B cell (primary cell): ENCODE results near the gene RAP1A. TPM values are rescaled to one million over a fixed set of nuclear protein-coding genes. Genes with fewer than 3 reads are reported as not detected.

Source experiments
- ATAC-seq: fragments of 200-7000 bp; cut with Tn5 transposase; one replicate; pipeline ENCODE4 v1.10.0; 2021; ENCODE audit warnings: low read depth, mild to moderate bottlenecking, moderate number of reproducible peaks, moderate library complexity
- CTCF ChIA-PET: fragments of 350-600 bp; sonication (Branson Sonifier 250); formaldehyde crosslinking; loops from one replicate; lab custom pipeline; 2021; ENCODE audit warnings: antibody characterized with exemption, inconsistent platforms; lab: Charles Lee
- POLR2A ChIA-PET: fragments of 350-600 bp; sonication (Branson Sonifier 250); formaldehyde crosslinking; loops from one replicate; lab custom pipeline; 2021; ENCODE audit warnings: antibody characterized with exemption; lab: Charles Lee
- DNase-seq: peaks from one replicate; pipeline ENCODE4 v3.0.0; 2013
- H2AFZ ChIP-seq: 2 replicates; pipeline ENCODE4 v1.6.1; 2012; ENCODE audit warnings: mild to moderate bottlenecking, low read depth, low read length; ENCODE audit not compliant: insufficient read depth, poor library complexity, severe bottlenecking
- H3K27ac ChIP-seq, 2 donors: 1 replicate in 1 of 2; 2 replicates in 1 of 2; pipeline ENCODE4 v1.5.1; 2012 to 2013; ENCODE audit warnings: low read length in 2 of 2, mild to moderate bottlenecking in 2 of 2, moderate library complexity in 1 of 2
- H3K27me3 ChIP-seq, 4 experiments: fragments of 200-600 bp in 1 of 4; sonication (generic) in 1 of 4; replicated peaks in 1 of 4; 1 replicate in 2 of 4; 2 replicates in 2 of 4; pipeline versions ENCODE4 v1.6.1 to v1.7.0; 2013 to 2016; ENCODE audit warnings: low read length in 3 of 4, mild to moderate bottlenecking in 2 of 4, mixed read lengths in 1 of 4, moderate library complexity in 1 of 4; ENCODE audit not compliant: insufficient read depth in 4 of 4, control insufficient read depth in 3 of 4; ENCODE audit errors: control extremely low read depth in 1 of 4
- H3K36me3 ChIP-seq, 2 experiments: replicated peaks in 1 of 2; 1 replicate in 1 of 2; 2 replicates in 1 of 2; pipeline versions ENCODE4 v1.6.1 to v1.7.1; 2013; ENCODE audit warnings: low read length in 1 of 2; ENCODE audit not compliant: insufficient read depth in 2 of 2, control insufficient read depth in 1 of 2; ENCODE audit errors: control extremely low read depth in 1 of 2, extremely low read depth in 1 of 2
- H3K4me1 ChIP-seq, 2 donors: fragments of 200-600 bp in 1 of 2; sonication (generic) in 1 of 2; 1 replicate in 1 of 2; 2 replicates in 1 of 2; pipeline versions ENCODE4 v1.5.1 to v1.6.1; 2013 to 2017; ENCODE audit warnings: low read length in 2 of 2; ENCODE audit not compliant: control insufficient read depth in 2 of 2, insufficient read depth in 2 of 2
- H3K4me2 ChIP-seq: replicated peaks from 2 replicates; pipeline ENCODE3; 2012; ENCODE audit warnings: mild to moderate bottlenecking, low read depth, low read length; ENCODE audit not compliant: poor library complexity, severe bottlenecking
- H3K4me3 ChIP-seq, 5 experiments: fragments of 200-600 bp in 1 of 5; sonication (generic) in 1 of 5; 1 replicate in 3 of 5; 2 replicates in 2 of 5; pipeline versions ENCODE4 v1.5.1 to v1.7.0; 2011 to 2016; ENCODE audit warnings: low read length in 4 of 5, mild to moderate bottlenecking in 4 of 5, low read depth in 2 of 5, control low read depth in 1 of 5, moderate library complexity in 1 of 5; ENCODE audit not compliant: insufficient read depth in 1 of 5; ENCODE audit errors: control extremely low read depth in 1 of 5, extremely low read depth in 1 of 5
- H3K79me2 ChIP-seq: fragments of 200-600 bp; sonication (generic); one replicate; pipeline ENCODE4 v1.6.0; 2016; ENCODE audit warnings: low read length; ENCODE audit not compliant: control insufficient read depth, insufficient read depth
- H3K9ac ChIP-seq: fragments of 200-600 bp; sonication (generic); 2 replicates; pipeline ENCODE4 v1.6.1; 2017; ENCODE audit warnings: mild to moderate bottlenecking, low read length, moderate library complexity
- H3K9me3 ChIP-seq, 3 donors: one replicate each; pipeline versions ENCODE4 v1.6.1 to v1.7.1; 2013; ENCODE audit warnings: low read length in 2 of 3; ENCODE audit not compliant: control insufficient read depth in 2 of 3, insufficient read depth in 1 of 3; ENCODE audit errors: control extremely low read depth in 1 of 3
- H4K20me1 ChIP-seq: 2 replicates; pipeline ENCODE4 v1.6.0; 2012; ENCODE audit warnings: mild to moderate bottlenecking, low read length; ENCODE audit not compliant: insufficient read depth, control insufficient read depth, poor library complexity, severe bottlenecking
- H3K27ac Mint-ChIP-seq: one replicate; pipeline ENCODE4 v1.8.0; 2021; ENCODE audit warnings: mixed read lengths
- H3K27me3 Mint-ChIP-seq: one replicate; pipeline ENCODE4 v1.8.0; 2021; ENCODE audit warnings: mixed read lengths
- H3K4me1 Mint-ChIP-seq: one replicate; pipeline ENCODE4 v1.8.0; 2021; ENCODE audit warnings: mixed read lengths
- H3K4me3 Mint-ChIP-seq: one replicate; pipeline ENCODE4 v1.8.0; 2021; ENCODE audit warnings: mixed read lengths
- H3K9me3 Mint-ChIP-seq: one replicate; pipeline ENCODE4 v1.8.0; 2022; ENCODE audit warnings: mixed read lengths; ENCODE audit not compliant: insufficient read depth
- EZH2 ChIP-seq: IDR thresholded peaks from 2 replicates; pipeline ENCODE4 v1.6.1; 2012; ENCODE audit warnings: borderline replicate concordance, low read depth, mild to moderate bottlenecking, moderate library complexity, low read length; ENCODE audit not compliant: insufficient read depth, poor library complexity, severe bottlenecking
- WGBS: methylation state at CpG from one replicate; pipeline ENCODE4 v1.1.5; 2013; ENCODE audit warnings: missing lambda C conversion rate; ENCODE audit not compliant: insufficient coverage; 5-methylcytosine and 5-hydroxymethylcytosine counted together
- intact Hi-C: fragments of 100-400 bp; cut with micrococcal nuclease; formaldehyde crosslinking; loops from one replicate; pipeline ENCODE4 v1.10.0; 2022
- polyA plus RNA-seq: library from polyadenylated mRNA; depleted of rRNA; stranded (reverse); fragments of >200 nt; gene quantifications from 2 replicates; pipeline ENCODE4 v1.2.3, GENCODE V29; 2012
- total RNA-seq, 2 donors: library from RNA; stranded (reverse); fragments of 120-200 nt in 1 of 2; gene quantifications; 1 replicate in 1 of 2; 2 replicates in 1 of 2; pipeline versions ENCODE4 v1.2.3 to v1.2.4, GENCODE V29; 2013 to 2022
- TF ChIP-seq, protein P1 (sequence below): fragments of 200-600 bp; IDR thresholded peaks from one replicate; pipeline ENCODE4 v1.8.0; 2022; ENCODE audit warnings: antibody characterized with exemption, mild to moderate bottlenecking

RAP1A gene
- total and polyA plus RNA-seq, 2 donors (not counting 1 experiment from before 2014, with no cell fraction given) = 32.6 to 75.3 TPM

DNA sequence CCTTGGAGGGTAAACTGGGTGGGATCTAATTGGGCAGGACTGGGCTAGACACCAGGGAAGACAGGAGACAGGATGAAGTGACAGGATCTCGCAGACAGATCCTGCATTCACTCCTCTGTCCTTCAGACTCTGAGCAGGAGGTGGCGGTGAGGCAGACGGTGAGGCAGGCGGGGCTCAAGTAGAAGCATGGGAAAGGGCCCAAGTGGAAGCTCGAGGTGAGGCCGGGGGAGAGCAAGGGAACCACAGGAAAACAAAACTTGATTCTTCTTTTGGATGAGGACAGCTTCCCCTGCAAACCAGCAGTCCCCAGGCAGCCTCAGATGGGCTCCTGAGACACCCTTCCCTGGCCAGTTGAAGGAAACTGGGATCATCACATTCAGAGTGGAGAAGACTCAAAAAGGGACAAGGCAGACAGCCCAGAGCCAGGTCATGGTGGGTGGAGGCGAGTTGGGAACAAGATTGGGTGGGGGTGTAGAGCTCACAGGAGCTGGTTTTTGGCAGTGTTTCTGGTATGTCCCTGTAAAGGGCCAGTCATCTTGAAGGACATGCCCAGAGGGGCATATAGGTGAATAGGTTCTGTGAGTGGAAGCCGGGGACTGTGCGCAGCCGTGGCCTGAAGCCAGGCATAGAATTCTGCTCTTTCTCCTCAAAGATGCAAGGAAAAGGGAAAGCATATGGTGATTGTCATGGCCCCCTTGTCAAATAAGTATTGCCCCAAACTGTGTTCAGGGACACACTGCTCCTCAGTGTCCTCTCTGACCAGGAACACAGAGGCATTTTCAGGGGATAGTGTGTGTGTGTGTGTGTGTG lies 101.6 kb downstream of the RAP1A start:
- Mint-ChIP-seq H3K27me3 (no peaks in the 10 kb centered on the region), H3K4me3 (no peak overlapping the region), H3K4me1 (peaks cover 21% of the 10 kb centered on the region), H3K9me3 (no peaks in the 10 kb centered on the region), H3K27ac (peak overlapping the region; percentile 37)
- H3K79me2 ChIP-seq = no peaks in the 10 kb centered on the region
- H3K4me2 ChIP-seq = no peak overlapping the region
- TF ChIP-seq, protein P1, sequence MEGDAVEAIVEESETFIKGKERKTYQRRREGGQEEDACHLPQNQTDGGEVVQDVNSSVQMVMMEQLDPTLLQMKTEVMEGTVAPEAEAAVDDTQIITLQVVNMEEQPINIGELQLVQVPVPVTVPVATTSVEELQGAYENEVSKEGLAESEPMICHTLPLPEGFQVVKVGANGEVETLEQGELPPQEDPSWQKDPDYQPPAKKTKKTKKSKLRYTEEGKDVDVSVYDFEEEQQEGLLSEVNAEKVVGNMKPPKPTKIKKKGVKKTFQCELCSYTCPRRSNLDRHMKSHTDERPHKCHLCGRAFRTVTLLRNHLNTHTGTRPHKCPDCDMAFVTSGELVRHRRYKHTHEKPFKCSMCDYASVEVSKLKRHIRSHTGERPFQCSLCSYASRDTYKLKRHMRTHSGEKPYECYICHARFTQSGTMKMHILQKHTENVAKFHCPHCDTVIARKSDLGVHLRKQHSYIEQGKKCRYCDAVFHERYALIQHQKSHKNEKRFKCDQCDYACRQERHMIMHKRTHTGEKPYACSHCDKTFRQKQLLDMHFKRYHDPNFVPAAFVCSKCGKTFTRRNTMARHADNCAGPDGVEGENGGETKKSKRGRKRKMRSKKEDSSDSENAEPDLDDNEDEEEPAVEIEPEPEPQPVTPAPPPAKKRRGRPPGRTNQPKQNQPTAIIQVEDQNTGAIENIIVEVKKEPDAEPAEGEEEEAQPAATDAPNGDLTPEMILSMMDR = no peak
- no peak for TF ChIP-seq EZH2
- H3K36me3 ChIP-seq = peaks cover 2 to 9% of the 10 kb centered on the region in 2 experiments
- WGBS = 85% methylated on average over 7 of the region's 10 CpGs
- ChIA-PET POLR2A (no interaction called here), CTCF (interaction anchor here (0.9 to 2.8 kb wide), 3 partner anchors 26 to 48 kb away, joined by 3 to 8 read pairs (median 5); no protein-coding TSS in a partner anchor)
- H3K4me1 ChIP-seq = peaks cover 12 to 19% of the 10 kb centered on the region in 2 donors
- intact Hi-C loops = no loop called here
- H3K9me3 ChIP-seq = no peaks in the 10 kb centered on the region
- H4K20me1 ChIP-seq = no peaks in the 10 kb centered on the region
- no peaks in the 10 kb centered on the region for H3K27me3 ChIP-seq
- no peak overlapping the region for H3K27ac ChIP-seq
- no peak for DNase-seq
- no peak overlapping the region for H2AFZ ChIP-seq
- ATAC-seq = no peak
- H3K4me3 ChIP-seq = no peak overlapping the region
- no peak overlapping the region for H3K9ac ChIP-seq
